Vagina (tissue), 2 donors: ENCODE measurements around the gene ATXN1. TPM values are rescaled to one million over a fixed set of nuclear protein-coding genes. Genes with fewer than 3 reads are reported as not detected.

Experiments used
- DNase-seq, 2 donors: peaks; one replicate each; pipeline ENCODE4 v3.0.0-alpha.2; 2017; ENCODE audit errors: extremely low spot score in 2 of 2
- H3K27ac ChIP-seq: fragments of 200-600 bp; sonication (generic); one replicate; pipeline ENCODE4 v1.5.1; 2019
- H3K27me3 ChIP-seq: fragments of 200-600 bp; sonication (generic); one replicate; pipeline ENCODE4 v1.5.1; 2019
- H3K36me3 ChIP-seq, 2 donors: fragments of 200-600 bp; sonication (generic); one replicate each; pipeline ENCODE4 v1.5.1; 2017 to 2019
- H3K4me1 ChIP-seq: fragments of 200-600 bp; sonication (generic); one replicate; pipeline ENCODE4 v1.5.1; 2019
- H3K4me3 ChIP-seq, 2 donors: fragments of 200-600 bp; sonication (generic); 1 replicate in 1 of 2; 2 replicates in 1 of 2; pipeline ENCODE4 v1.5.1; 2016 to 2019
- H3K9me3 ChIP-seq: fragments of 200-600 bp; sonication (generic); one replicate; pipeline ENCODE4 v1.5.1; 2019
- CTCF ChIP-seq, 3 experiments: fragments of 450-650 bp in 2 of 3; fragments of 200-600 bp in 1 of 3; sonication (generic) in 1 of 3; IDR thresholded peaks; one replicate each; pipeline ENCODE4 v1.5.1; 2017 to 2019; ENCODE audit warnings: antibody characterized with exemption in 3 of 3, mild to moderate bottlenecking in 2 of 3, moderate library complexity in 2 of 3
- POLR2A ChIP-seq, 2 donors: fragments of 450-650 bp; IDR thresholded peaks; one replicate each; pipeline ENCODE4 v1.6.1; 2017; ENCODE audit warnings: antibody characterized with exemption in 2 of 2, mild to moderate bottlenecking in 2 of 2, moderate library complexity in 2 of 2
- POLR2AphosphoS5 ChIP-seq, 2 donors: sonication (generic); formaldehyde crosslinking; IDR thresholded peaks; one replicate each; pipeline ENCODE4 v1.9.0; 2017; ENCODE audit warnings: antibody characterized with exemption in 2 of 2, mild to moderate bottlenecking in 2 of 2, low read depth in 1 of 2; ENCODE audit not compliant: insufficient read depth in 1 of 2
- intact Hi-C: fragments of 100-400 bp; cut with DNase I; formaldehyde crosslinking; loops from one replicate; pipeline ENCODE4 v1.15.1; 2023
- total RNA-seq: library from RNA; depleted of rRNA; stranded (reverse); fragments of >200 nt; gene quantifications from one replicate; pipeline ENCODE4 v1.2.3, GENCODE V29; 2016

The ATXN1 gene
- total RNA-seq, 1 donor from 2014 or later, result 43.2 TPM

GRCh38 chr6:16498957-16499356 lies 262.3 kb downstream of the ATXN1 start:
- Histone ChIP-seq H3K27me3 (no peaks in the 10 kb centered on the region), H3K4me1 (peaks cover 8% of the 10 kb centered on the region), H3K27ac (no peak overlapping the region), H3K36me3 (no peaks in the 10 kb centered on the region), H3K4me3 (no peak overlapping the region), H3K9me3 (no peaks in the 10 kb centered on the region)
- TF ChIP-seq CTCF (IDR thresholded peaks at IDR 0.05) (no peak), POLR2A (IDR thresholded peaks at IDR 0.05) (no peak), POLR2AphosphoS5 (IDR thresholded peaks at IDR 0.05; ENCODE audit: insufficient read depth in 1 of 2, low read depth in 1 of 2) (no peak)
- intact Hi-C loops, result no loop called here
- no peak for DNase-seq

GRCh38 chr6:16498237-16498636 lies 263.0 kb downstream of the ATXN1 start:
- intact Hi-C loops, result no loop called here
- Histone ChIP-seq H3K27me3 (no peaks in the 10 kb centered on the region), H3K36me3 (no peaks in the 10 kb centered on the region), H3K4me1 (peaks cover 7% of the 10 kb centered on the region), H3K27ac (no peak overlapping the region), H3K9me3 (no peaks in the 10 kb centered on the region), H3K4me3 (no peak overlapping the region)
- DNase-seq, result no peak
- TF ChIP-seq POLR2AphosphoS5 (IDR thresholded peaks at IDR 0.05; ENCODE audit: insufficient read depth in 1 of 2, low read depth in 1 of 2), result peak in 1 of 2 donors; percentile 84
- no peak for TF ChIP-seq CTCF (IDR thresholded peaks at IDR 0.05)

- Histone ChIP-seq H3K36me3 (no peaks in the 10 kb centered on the region), H3K4me3 (no peak overlapping the region), H3K27me3 (no peaks in the 10 kb centered on the region), H3K4me1 (peaks cover 7% of the 10 kb centered on the region), H3K27ac (no peak overlapping the region), H3K9me3 (no peaks in the 10 kb centered on the region)
- intact Hi-C loops, result no loop called here
- DNase-seq, result no peak
- TF ChIP-seq POLR2A (IDR thresholded peaks at IDR 0.05) (no peak), POLR2AphosphoS5 (IDR thresholded peaks at IDR 0.05; ENCODE audit: insufficient read depth in 1 of 2, low read depth in 1 of 2) (no peak), CTCF (IDR thresholded peaks at IDR 0.05) (no peak)
These were observed 264.1 kb downstream of the ATXN1 start for GRCh38 chr6:16496991-16497801.

GRCh38 chr6:16496210-16496609 lies 265.1 kb downstream of the ATXN1 start:
- intact Hi-C loops, result no loop called here
- TF ChIP-seq POLR2A (IDR thresholded peaks at IDR 0.05) (no peak), POLR2AphosphoS5 (IDR thresholded peaks at IDR 0.05; ENCODE audit: insufficient read depth in 1 of 2, low read depth in 1 of 2) (no peak), CTCF (IDR thresholded peaks at IDR 0.05) (no peak)
- no peak overlapping the region for H3K27ac ChIP-seq

GRCh38 chr6:16494793-16495192 lies 266.5 kb downstream of the ATXN1 start:
- peaks cover 7% of the 10 kb centered on the region for H3K4me1 ChIP-seq
- DNase-seq, result no peak
- H3K36me3 ChIP-seq, result no peaks in the 10 kb centered on the region
- no peak overlapping the region for H3K4me3 ChIP-seq
- no peaks in the 10 kb centered on the region for H3K27me3 ChIP-seq
- no peak for TF ChIP-seq POLR2A (IDR thresholded peaks at IDR 0.05)
- TF ChIP-seq POLR2AphosphoS5 (IDR thresholded peaks at IDR 0.05; ENCODE audit: insufficient read depth in 1 of 2, low read depth in 1 of 2), result no peak
- no peak for TF ChIP-seq CTCF (IDR thresholded peaks at IDR 0.05)
- H3K27ac ChIP-seq, result no peak overlapping the region
- no peaks in the 10 kb centered on the region for H3K9me3 ChIP-seq
- intact Hi-C loops, result no loop called here

More at GRCh38 chr6:16496210-16496609, 265.1 kb downstream of the ATXN1 start:
- H3K9me3 ChIP-seq, result no peaks in the 10 kb centered on the region
- H3K4me1 ChIP-seq, result peaks cover 7% of the 10 kb centered on the region
- no peaks in the 10 kb centered on the region for H3K27me3 ChIP-seq
- no peak overlapping the region for H3K4me3 ChIP-seq
- H3K36me3 ChIP-seq, result no peaks in the 10 kb centered on the region
- no peak for DNase-seq
